RWPE2 (cell line): ENCODE data around the gene RPS6KA2.
A peak's percentile ranks its signal among the peaks of the same experiment; 100 is the strongest.

Experiments
- ATAC-seq: fragments of 200-7000 bp; cut with Tn5 transposase; 3 replicates; pipeline ENCODE4 v1.9.1; 2021; ENCODE audit warnings: low read depth
- DNase-seq: peaks from one replicate; pipeline ENCODE4 v3.0.0-alpha.2; 2020; ENCODE audit warnings: low spot score
- H3K27ac ChIP-seq: fragments of 450-650 bp; 2 replicates; pipeline ENCODE4 v1.5.1; 2017; ENCODE audit warnings: mild to moderate bottlenecking; ENCODE audit not compliant: poor library complexity, severe bottlenecking
- H3K27me3 ChIP-seq: fragments of 250-450 bp; sonication (Bioruptor Pico); 2 replicates; pipeline ENCODE4 v1.5.1; 2021; ENCODE audit warnings: mild to moderate bottlenecking, moderate library complexity; ENCODE audit not compliant: insufficient read depth, poor library complexity, severe bottlenecking
- H3K36me3 ChIP-seq: fragments of 250-450 bp; sonication (Bioruptor Pico); 2 replicates; pipeline ENCODE4 v1.5.1; 2020; ENCODE audit warnings: low read depth, mild to moderate bottlenecking, moderate library complexity
- H3K4me1 ChIP-seq: fragments of 250-450 bp; sonication (Bioruptor Pico); 2 replicates; pipeline ENCODE4 v1.5.1; 2021; ENCODE audit warnings: mild to moderate bottlenecking, moderate library complexity; ENCODE audit not compliant: insufficient read depth, poor library complexity, severe bottlenecking
- H3K4me3 ChIP-seq: fragments of 250-450 bp; sonication (Bioruptor Pico); 2 replicates; pipeline ENCODE4 v1.5.1; 2021; ENCODE audit warnings: mild to moderate bottlenecking, moderate library complexity; ENCODE audit not compliant: severe bottlenecking
- H3K9me3 ChIP-seq: fragments of 250-450 bp; sonication (Bioruptor Pico); 2 replicates; pipeline ENCODE4 v1.5.1; 2021; ENCODE audit warnings: mild to moderate bottlenecking, moderate library complexity; ENCODE audit not compliant: severe bottlenecking
- CTCF ChIP-seq: fragments of 450-650 bp; IDR thresholded peaks from one replicate; pipeline ENCODE4 v1.5.1; 2017; ENCODE audit warnings: mild to moderate bottlenecking, moderate library complexity; ENCODE audit not compliant: poor library complexity, severe bottlenecking

The RPS6KA2 gene

GRCh38 chr6:166630462-166630861, 3.4 kb upstream of the RPS6KA2 start:
- Histone ChIP-seq H3K9me3 (no peaks in the 10 kb centered on the region), H3K4me3 (no peak overlapping the region), H3K4me1 (no peaks in the 10 kb centered on the region), H3K27ac (no peak overlapping the region), H3K27me3 (no peaks in the 10 kb centered on the region), H3K36me3 (no peaks in the 10 kb centered on the region)
- no peak for ATAC-seq
- TF ChIP-seq CTCF, result no peak
- no peak for DNase-seq

GRCh38 chr6:166629628-166630027, 2.6 kb upstream of the RPS6KA2 start:
- Histone ChIP-seq H3K27me3 (no peaks in the 10 kb centered on the region), H3K4me3 (no peak overlapping the region), H3K36me3 (no peaks in the 10 kb centered on the region), H3K9me3 (no peaks in the 10 kb centered on the region), H3K4me1 (peaks cover 4% of the 10 kb centered on the region), H3K27ac (no peak overlapping the region)
- ATAC-seq (no peak), DNase-seq (no peak)
- TF ChIP-seq CTCF, result no peak

- no peaks in the 10 kb centered on the region for H3K27me3 ChIP-seq
- peak overlapping the region; percentile 51 for H3K27ac ChIP-seq
- H3K4me1 ChIP-seq, result peaks cover 18% of the 10 kb centered on the region
- ATAC-seq, result peak; percentile 16
- peak overlapping the region; percentile 37 for H3K4me3 ChIP-seq
- H3K36me3 ChIP-seq, result no peaks in the 10 kb centered on the region
- H3K9me3 ChIP-seq, result no peaks in the 10 kb centered on the region
- no peak for TF ChIP-seq CTCF
- no peak for DNase-seq
Observed at GRCh38 chr6:166627875-166628801, 1.1 kb upstream of the RPS6KA2 start.

GRCh38 chr6:166626177-166627032, 646 bp downstream of the RPS6KA2 start:
- Histone ChIP-seq H3K4me1 (peaks cover 36% of the 10 kb centered on the region), H3K36me3 (no peaks in the 10 kb centered on the region; the same call in 1 of the 2 replicates), H3K27me3 (no peaks in the 10 kb centered on the region), H3K4me3 (peak overlapping the region; percentile 98), H3K27ac (peak overlapping the region; percentile 97), H3K9me3 (no peaks in the 10 kb centered on the region)
- DNase-seq, result no peak
- TF ChIP-seq CTCF, result no peak
- ATAC-seq, result peak; percentile 18; the same call in 1 of the 3 replicates
